ENCODE results near the gene UBL7.

The UBL7 gene

DNA sequence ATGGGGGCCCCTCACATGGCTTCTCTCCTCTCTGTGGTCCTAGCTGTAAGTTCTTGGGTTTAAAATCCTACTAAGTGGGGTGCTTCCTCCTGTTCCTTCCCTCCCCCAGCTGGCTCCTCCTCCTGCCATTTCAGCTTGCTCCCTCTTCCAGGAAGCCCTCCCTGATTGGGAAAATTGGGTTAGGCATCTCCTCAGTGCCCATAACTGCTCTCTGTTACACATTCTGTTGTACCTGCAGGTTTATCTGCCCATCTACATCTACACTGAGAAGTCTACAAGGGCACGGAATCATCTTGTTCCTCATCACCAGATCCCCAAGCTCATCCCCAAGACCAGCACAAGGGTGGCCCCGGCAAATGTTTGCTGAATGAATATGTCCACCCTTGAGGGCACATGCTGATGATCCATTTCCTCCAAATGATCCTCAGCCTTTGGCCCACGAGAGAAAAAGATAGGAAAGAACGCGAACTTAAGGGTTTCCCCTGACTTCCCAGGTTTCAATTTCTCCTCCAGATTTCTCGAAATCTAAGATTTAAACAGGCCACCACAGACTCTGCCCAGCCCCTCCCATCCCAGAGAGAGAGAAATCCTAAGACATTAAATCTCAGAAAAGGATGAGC, 31.1 kb downstream of the UBL7 start:
- no peaks in the 10 kb centered on the region for H3K36me3 ChIP-seq
- no peaks in the 10 kb centered on the region for H3K9me3 ChIP-seq
- H3K27me3 ChIP-seq: peaks cover 0 to 57% of the 10 kb centered on the region in 2 donors
- TF ChIP-seq, protein P1, sequence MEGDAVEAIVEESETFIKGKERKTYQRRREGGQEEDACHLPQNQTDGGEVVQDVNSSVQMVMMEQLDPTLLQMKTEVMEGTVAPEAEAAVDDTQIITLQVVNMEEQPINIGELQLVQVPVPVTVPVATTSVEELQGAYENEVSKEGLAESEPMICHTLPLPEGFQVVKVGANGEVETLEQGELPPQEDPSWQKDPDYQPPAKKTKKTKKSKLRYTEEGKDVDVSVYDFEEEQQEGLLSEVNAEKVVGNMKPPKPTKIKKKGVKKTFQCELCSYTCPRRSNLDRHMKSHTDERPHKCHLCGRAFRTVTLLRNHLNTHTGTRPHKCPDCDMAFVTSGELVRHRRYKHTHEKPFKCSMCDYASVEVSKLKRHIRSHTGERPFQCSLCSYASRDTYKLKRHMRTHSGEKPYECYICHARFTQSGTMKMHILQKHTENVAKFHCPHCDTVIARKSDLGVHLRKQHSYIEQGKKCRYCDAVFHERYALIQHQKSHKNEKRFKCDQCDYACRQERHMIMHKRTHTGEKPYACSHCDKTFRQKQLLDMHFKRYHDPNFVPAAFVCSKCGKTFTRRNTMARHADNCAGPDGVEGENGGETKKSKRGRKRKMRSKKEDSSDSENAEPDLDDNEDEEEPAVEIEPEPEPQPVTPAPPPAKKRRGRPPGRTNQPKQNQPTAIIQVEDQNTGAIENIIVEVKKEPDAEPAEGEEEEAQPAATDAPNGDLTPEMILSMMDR (IDR thresholded peaks at IDR 0.05): no peak
- intact Hi-C loops (cut with DNase I; ENCODE audit: low total_unique reads): no loop called here
- H3K4me3 ChIP-seq: no peak overlapping the region
- no peak for DNase-seq
- H3K27ac ChIP-seq: no peak overlapping the region
- peaks cover 0 to 19% (median 18%) of the 10 kb centered on the region in 4 donors for H3K4me1 ChIP-seq

DNA sequence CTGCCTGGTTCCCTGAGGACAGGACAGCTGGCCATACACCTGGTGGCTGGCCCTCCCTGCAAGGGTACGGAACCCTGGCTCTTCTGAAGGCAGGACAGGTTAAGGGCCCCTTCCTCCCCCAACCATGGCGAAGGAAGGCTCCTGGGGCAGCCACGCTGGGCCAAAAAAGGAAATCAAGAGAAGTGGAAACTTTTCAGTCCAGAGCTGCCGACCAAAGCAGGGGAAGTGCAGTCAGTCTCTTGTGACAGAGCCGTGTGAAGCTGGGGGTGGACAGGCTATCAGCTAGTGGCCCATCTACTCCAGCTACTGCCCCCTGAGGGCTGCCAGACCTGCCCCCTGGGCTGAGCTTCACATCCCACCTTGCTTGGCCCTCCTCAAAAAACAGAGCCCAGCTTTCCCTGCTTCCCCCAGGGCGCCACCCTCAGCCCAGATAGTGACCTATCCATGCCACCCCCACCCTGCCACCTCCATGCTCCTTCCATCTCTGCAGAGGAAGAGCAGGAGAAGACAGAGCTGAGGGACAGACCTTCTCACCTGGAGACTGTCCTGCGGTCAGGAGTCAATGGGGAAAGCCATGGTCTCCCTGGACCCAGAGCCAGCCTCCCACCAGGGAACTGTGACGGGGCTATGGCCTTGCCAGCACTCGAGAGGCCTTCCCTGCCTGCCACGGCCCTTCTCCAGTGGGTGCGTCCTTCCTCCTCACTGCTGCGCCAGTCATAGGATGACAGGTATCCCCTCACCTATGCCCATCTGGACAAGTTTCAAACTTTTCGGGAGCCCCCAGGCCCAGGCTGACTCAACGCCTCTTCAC, 31.8 kb downstream of the UBL7 start:
- no peaks in the 10 kb centered on the region for H3K36me3 ChIP-seq
- no peaks in the 10 kb centered on the region for H3K9me3 ChIP-seq
- intact Hi-C loops (cut with DNase I; ENCODE audit: low total_unique reads): no loop called here
- no peak overlapping the region for H3K27ac ChIP-seq
- no peak overlapping the region for H3K4me3 ChIP-seq
- peaks cover 0 to 57% of the 10 kb centered on the region in 2 donors for H3K27me3 ChIP-seq
- DNase-seq: no peak
- peaks cover 0 to 19% (median 15%) of the 10 kb centered on the region in 4 donors for H3K4me1 ChIP-seq
- TF ChIP-seq, protein P1 (IDR thresholded peaks at IDR 0.05): no peak

DNA sequence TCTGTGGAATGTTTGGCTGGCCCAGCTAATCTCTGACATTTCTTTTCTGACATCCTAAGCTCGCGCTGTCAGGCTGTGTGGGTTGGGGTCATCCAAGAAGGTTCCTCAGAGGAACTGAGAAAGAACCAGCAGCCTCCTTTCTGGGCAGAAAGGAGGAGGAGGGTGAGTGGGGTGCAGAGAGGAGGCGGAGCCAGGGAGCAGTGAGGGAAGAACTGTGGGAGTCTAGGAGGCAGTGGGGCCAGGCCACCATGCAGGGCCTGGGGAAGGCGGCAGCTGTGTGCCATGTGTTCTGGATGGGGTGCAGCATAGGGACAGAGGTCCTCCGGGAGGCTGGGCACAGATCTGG, 32.5 kb downstream of the UBL7 start:
- Histone ChIP-seq H3K4me1 (peaks cover 0 to 12% (median 11%) of the 10 kb centered on the region in 4 donors), H3K36me3 (no peaks in the 10 kb centered on the region), H3K4me3 (no peak overlapping the region), H3K27ac (no peak overlapping the region), H3K27me3 (peaks cover 0 to 57% of the 10 kb centered on the region in 2 donors), H3K9me3 (no peaks in the 10 kb centered on the region)
- DNase-seq: no peak
- intact Hi-C loops (cut with DNase I; ENCODE audit: low total_unique reads): no loop called here
- TF ChIP-seq, protein P1 (IDR thresholded peaks at IDR 0.05): no peak

DNA sequence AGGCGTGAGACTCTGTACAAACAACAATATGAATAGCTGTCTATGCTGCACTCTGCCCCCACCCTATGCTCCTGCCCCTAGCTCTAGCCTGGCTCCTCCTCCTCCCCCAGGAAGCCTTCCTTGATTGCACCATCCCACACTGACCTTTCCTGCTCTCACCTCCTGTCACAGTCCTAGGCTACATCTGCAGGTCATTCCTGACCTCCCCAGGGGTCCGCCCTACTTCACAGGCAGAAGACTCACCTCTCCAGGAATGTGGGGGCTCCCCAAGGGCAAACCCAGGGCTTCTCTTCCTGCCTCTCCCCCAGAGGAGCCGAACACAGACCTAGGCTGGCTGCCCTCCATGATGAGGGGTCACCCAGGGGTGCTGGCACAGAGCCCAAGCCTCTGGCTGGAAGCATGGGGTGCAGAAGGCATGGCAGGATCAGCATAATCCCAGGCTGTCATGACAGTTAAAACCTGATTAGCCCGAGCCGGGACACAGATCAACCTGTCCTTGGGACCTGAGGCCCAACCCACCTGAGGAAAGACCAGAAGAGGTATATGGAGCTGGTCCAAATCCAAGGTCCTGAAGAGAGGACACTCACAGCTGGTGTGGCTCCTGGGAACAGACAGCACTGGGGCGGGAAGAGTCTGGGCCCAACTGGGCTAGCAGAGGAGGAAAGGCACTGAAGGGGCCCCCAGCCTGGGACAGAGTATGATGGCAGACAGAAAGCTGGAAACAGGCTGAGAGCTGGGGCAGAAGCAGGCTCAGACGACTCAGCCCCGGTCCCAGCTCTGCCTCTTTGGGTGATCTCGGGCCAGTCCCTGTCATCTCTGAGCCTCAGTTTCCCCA, 33.1 kb downstream of the UBL7 start:
- H3K4me3 ChIP-seq: no peak overlapping the region
- DNase-seq: no peak
- H3K4me1 ChIP-seq: peaks cover 0 to 6% (median 5%) of the 10 kb centered on the region in 4 donors
- no peaks in the 10 kb centered on the region for H3K9me3 ChIP-seq
- TF ChIP-seq, protein P1 (IDR thresholded peaks at IDR 0.05): no peak
- H3K36me3 ChIP-seq: no peaks in the 10 kb centered on the region
- peaks cover 0 to 51% of the 10 kb centered on the region in 2 donors for H3K27me3 ChIP-seq
- no peak overlapping the region for H3K27ac ChIP-seq
- intact Hi-C loops (cut with DNase I; ENCODE audit: low total_unique reads): no loop called here

DNA sequence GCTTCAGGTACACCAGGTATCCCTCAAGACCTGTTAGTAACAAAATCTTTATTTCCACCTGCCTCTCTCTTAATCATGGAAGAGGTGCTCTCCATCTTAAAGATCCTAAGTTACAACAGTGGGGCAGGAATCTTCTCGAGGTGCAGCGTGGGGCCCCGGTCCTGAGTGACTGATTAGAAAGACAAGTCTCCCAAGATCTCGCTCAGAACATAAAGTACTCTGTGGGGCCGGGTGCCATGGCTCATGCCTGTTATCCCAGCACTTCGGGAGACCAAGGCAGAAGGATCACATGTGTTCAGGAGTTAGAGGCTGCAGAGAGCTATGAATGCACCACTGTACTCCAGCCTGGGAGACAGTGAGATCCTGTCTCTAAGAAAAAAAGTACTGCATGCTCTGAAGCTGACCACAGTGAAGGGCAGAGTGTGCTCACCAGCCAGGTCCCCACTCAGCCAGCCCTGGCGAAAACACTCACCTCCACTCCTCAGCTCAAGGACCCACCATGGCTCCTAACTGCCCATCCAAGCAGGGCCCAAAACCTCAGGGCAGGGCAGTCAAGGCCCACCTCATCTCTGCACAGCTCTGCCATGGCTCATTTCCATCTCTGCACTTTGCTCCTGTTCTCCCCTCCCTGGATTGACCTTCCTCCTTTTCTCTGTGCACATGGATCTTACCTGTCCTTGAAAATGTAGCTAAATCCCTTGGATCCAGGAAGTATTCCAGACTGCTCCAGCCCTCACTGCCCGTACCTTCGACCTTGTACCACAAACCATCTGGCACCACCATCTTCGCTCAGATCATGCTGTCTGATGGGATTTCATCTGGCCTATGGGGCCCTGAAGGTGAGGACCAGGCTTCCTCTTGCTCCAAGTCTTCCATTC, 34.3 kb downstream of the UBL7 start:
- TF ChIP-seq, protein P1 (IDR thresholded peaks at IDR 0.05): no peak
- no peak overlapping the region for H3K4me3 ChIP-seq
- no peak for DNase-seq
- no peak overlapping the region for H3K27ac ChIP-seq
- intact Hi-C loops (cut with DNase I; ENCODE audit: low total_unique reads): no loop called here
- H3K9me3 ChIP-seq: no peaks in the 10 kb centered on the region
- H3K27me3 ChIP-seq: peaks cover 0 to 39% of the 10 kb centered on the region in 2 donors
- peaks cover 0 to 8% (median 0%) of the 10 kb centered on the region in 4 donors for H3K4me1 ChIP-seq
- H3K36me3 ChIP-seq: no peaks in the 10 kb centered on the region

Data from tibial artery (tissue), 4 donors.